Mesendoderm (in vitro differentiated cells): ENCODE results near the gene PROCA1.
A peak's percentile ranks its signal among the peaks of the same experiment; 100 is the strongest.
"Not testable (repeated sequence)": the region's sequence is repeated elsewhere in the genome, so short reads cannot be mapped to it uniquely, and the experiment has no call there.

Experiments
- DNase-seq: peaks from one replicate; pipeline ENCODE4 v3.0.0; 2013
- H2AK5ac ChIP-seq: 2 replicates; pipeline ENCODE4 v1.6.1; 2013; ENCODE audit warnings: low read length, inconsistent platforms
- H2BK120ac ChIP-seq: 2 replicates; pipeline ENCODE4 v1.6.1; 2013; ENCODE audit warnings: low read depth, mild to moderate bottlenecking, low read length, moderate library complexity, mixed read lengths
- H2BK15ac ChIP-seq: replicated peaks from 2 replicates; pipeline ENCODE4 v1.6.1; 2013; ENCODE audit warnings: low read depth, mild to moderate bottlenecking, moderate library complexity
- H2BK5ac ChIP-seq: 2 replicates; pipeline ENCODE4 v1.6.1; 2013; ENCODE audit warnings: low read length, inconsistent platforms
- H3K18ac ChIP-seq: 2 replicates; pipeline ENCODE4 v1.6.1; 2013; ENCODE audit warnings: mild to moderate bottlenecking, low read length, mixed read lengths
- H3K23ac ChIP-seq: one replicate; pipeline ENCODE4 v1.6.1; 2013; ENCODE audit warnings: low read length
- H3K27ac ChIP-seq: 2 replicates; pipeline ENCODE4 v1.5.1; 2013; ENCODE audit warnings: low read depth, mild to moderate bottlenecking, inconsistent platforms, low read length, moderate library complexity
- H3K27me3 ChIP-seq: 2 replicates; pipeline ENCODE4 v1.6.1; 2013; ENCODE audit warnings: low read length, control low read depth, mild to moderate bottlenecking, inconsistent platforms; ENCODE audit not compliant: insufficient read depth, poor library complexity
- H3K36me3 ChIP-seq: 2 replicates; pipeline ENCODE4 v1.6.1; 2013; ENCODE audit warnings: low read length, inconsistent platforms; ENCODE audit not compliant: control insufficient read depth, insufficient read depth
- H3K4ac ChIP-seq: one replicate; pipeline ENCODE4 v1.6.1; 2013; ENCODE audit warnings: low read depth, mild to moderate bottlenecking, low read length, moderate library complexity
- H3K4me1 ChIP-seq: 2 replicates; pipeline ENCODE4 v1.6.1; 2013; ENCODE audit warnings: low read depth, low read length, inconsistent platforms; ENCODE audit not compliant: control insufficient read depth
- H3K4me2 ChIP-seq: 2 replicates; pipeline ENCODE4 v1.6.1; 2013; ENCODE audit warnings: low read length
- H3K4me3 ChIP-seq: 2 replicates; pipeline ENCODE4 v1.5.1; 2013; ENCODE audit warnings: mild to moderate bottlenecking, low read length
- H3K56ac ChIP-seq: one replicate; pipeline ENCODE4 v1.6.1; 2013; ENCODE audit warnings: low read length
- H3K79me1 ChIP-seq: 2 replicates; pipeline ENCODE4 v1.6.1; 2013; ENCODE audit warnings: low read length, inconsistent platforms
- H3K79me2 ChIP-seq: 2 replicates; pipeline ENCODE4 v1.6.1; 2013; ENCODE audit warnings: mild to moderate bottlenecking, low read length; ENCODE audit not compliant: control insufficient read depth, insufficient read depth
- H3K9ac ChIP-seq: 2 replicates; pipeline ENCODE4 v1.6.1; 2013; ENCODE audit warnings: low read length, inconsistent platforms
- H4K5ac ChIP-seq: one replicate; pipeline ENCODE4 v1.6.1; 2013; ENCODE audit warnings: low read length
- H4K8ac ChIP-seq: one replicate; pipeline ENCODE4 v1.6.1; 2013; ENCODE audit warnings: low read depth, mild to moderate bottlenecking, control low read depth, low read length, moderate library complexity
- whole genome bisulfite sequencing: extraction: QIAGEN DNeasy Blood & Tissue Kit; methylation state at CpG from one replicate; pipeline ENCODE4 v1.1.7; 2013; ENCODE audit warnings: low lambda C conversion rate, missing lambda C conversion rate; ENCODE audit not compliant: insufficient coverage; ENCODE audit errors: extremely low coverage; 5-methylcytosine and 5-hydroxymethylcytosine counted together

Gene PROCA1

GRCh38 chr17:28738680-28739384 is 27.1 kb upstream of the PROCA1 start:
- WGBS: 100% methylated on average over 1 of the region's 10 CpGs
- H3K4me3 ChIP-seq: no peak overlapping the region
- H3K79me2 ChIP-seq: no peaks in the 10 kb centered on the region
- DNase-seq: no peak
- H3K56ac ChIP-seq: no peak overlapping the region
- H3K27ac ChIP-seq: no peak overlapping the region
- H2AK5ac ChIP-seq: no peak overlapping the region
- no peaks in the 10 kb centered on the region for H3K27me3 ChIP-seq
- H2BK15ac ChIP-seq: no peak overlapping the region
- H3K23ac ChIP-seq: no peak overlapping the region
- no peak overlapping the region for H3K18ac ChIP-seq
- no peaks in the 10 kb centered on the region for H3K4me1 ChIP-seq
- no peak overlapping the region for H2BK120ac ChIP-seq
- no peak overlapping the region for H2BK5ac ChIP-seq
- H3K4ac ChIP-seq: no peak overlapping the region
- H3K36me3 ChIP-seq: no peaks in the 10 kb centered on the region
- H3K79me1 ChIP-seq: no peaks in the 10 kb centered on the region
- H3K4me2 ChIP-seq: no peak overlapping the region
- no peak overlapping the region for H3K9ac ChIP-seq
- no peak overlapping the region for H4K8ac ChIP-seq
- no peak overlapping the region for H4K5ac ChIP-seq

- WGBS: no CpG with 5 or more reads among the region's 22 CpGs
- no peaks in the 10 kb centered on the region for H3K79me2 ChIP-seq
Measured at GRCh38 chr17:28737770-28738679, 26.3 kb upstream of the PROCA1 start.

GRCh38 chr17:28737316-28737715 is 25.6 kb upstream of the PROCA1 start:
- Histone ChIP-seq H2BK5ac (no peak overlapping the region), H3K36me3 (no peaks in the 10 kb centered on the region)
- WGBS: no CpG with 5 or more reads among the region's 12 CpGs

More at GRCh38 chr17:28737770-28738679, 26.3 kb upstream of the PROCA1 start:
- Histone ChIP-seq H3K36me3 (no peaks in the 10 kb centered on the region), H2BK5ac (no peak overlapping the region), H2AK5ac (no peak overlapping the region), H3K9ac (no peak overlapping the region), H3K23ac (no peak overlapping the region), H3K27me3 (no peaks in the 10 kb centered on the region), H3K4me3 (no peak overlapping the region), H3K4ac (no peak overlapping the region), H4K5ac (no peak overlapping the region), H2BK15ac (no peak overlapping the region), H3K27ac (no peak overlapping the region), H3K79me1 (no peaks in the 10 kb centered on the region), H3K4me1 (no peaks in the 10 kb centered on the region), H3K18ac (no peak overlapping the region), H2BK120ac (no peak overlapping the region), H4K8ac (no peak overlapping the region), H3K4me2 (no peak overlapping the region), H3K56ac (no peak overlapping the region)
- DNase-seq: no peak

GRCh38 chr17:28735913-28736769 is 24.5 kb upstream of the PROCA1 start:
- not testable (repeated sequence) for H3K23ac ChIP-seq, H2BK15ac ChIP-seq, H4K5ac ChIP-seq, H3K4me2 ChIP-seq, DNase-seq, H3K9ac ChIP-seq, H3K4ac ChIP-seq, H2BK5ac ChIP-seq, H2BK120ac ChIP-seq, H3K18ac ChIP-seq, H3K4me1 ChIP-seq, H3K79me2 ChIP-seq, H3K79me1 ChIP-seq, H3K27me3 ChIP-seq, H3K56ac ChIP-seq, H4K8ac ChIP-seq, H3K36me3 ChIP-seq, H3K4me3 ChIP-seq, H2AK5ac ChIP-seq, H3K27ac ChIP-seq
- WGBS: no CpG with 5 or more reads among the region's 8 CpGs

More at GRCh38 chr17:28737316-28737715, 25.6 kb upstream of the PROCA1 start:
- no peak overlapping the region for H3K23ac ChIP-seq
- no peak overlapping the region for H2AK5ac ChIP-seq
- H3K79me2 ChIP-seq: no peaks in the 10 kb centered on the region
- no peaks in the 10 kb centered on the region for H3K27me3 ChIP-seq
- H3K9ac ChIP-seq: no peak overlapping the region
- no peak overlapping the region for H4K8ac ChIP-seq
- H2BK120ac ChIP-seq: no peak overlapping the region
- no peaks in the 10 kb centered on the region for H3K79me1 ChIP-seq
- H3K18ac ChIP-seq: no peak overlapping the region
- no peak overlapping the region for H3K4me2 ChIP-seq
- no peak overlapping the region for H3K4ac ChIP-seq
- no peak for DNase-seq
- no peak overlapping the region for H3K56ac ChIP-seq
- H4K5ac ChIP-seq: no peak overlapping the region
- H3K4me1 ChIP-seq: no peaks in the 10 kb centered on the region
- no peak overlapping the region for H3K27ac ChIP-seq
- H3K4me3 ChIP-seq: no peak overlapping the region
- no peak overlapping the region for H2BK15ac ChIP-seq

GRCh38 chr17:28735242-28735722 is 23.6 kb upstream of the PROCA1 start:
- Histone ChIP-seq H3K27me3 (no peaks in the 10 kb centered on the region), H4K5ac (no peak overlapping the region), H3K9ac (no peak overlapping the region), H3K79me1 (no peaks in the 10 kb centered on the region), H2BK15ac (no peak overlapping the region), H3K36me3 (no peaks in the 10 kb centered on the region), H3K4me3 (no peak overlapping the region), H3K4ac (no peak overlapping the region), H3K56ac (no peak overlapping the region), H3K4me2 (no peak overlapping the region), H2AK5ac (no peak overlapping the region), H2BK5ac (no peak overlapping the region), H2BK120ac (no peak overlapping the region), H3K18ac (no peak overlapping the region), H3K27ac (no peak overlapping the region), H3K79me2 (no peaks in the 10 kb centered on the region), H3K23ac (no peak overlapping the region), H4K8ac (no peak overlapping the region), H3K4me1 (no peaks in the 10 kb centered on the region)
- DNase-seq: peak; percentile 60
- WGBS: no CpG with 5 or more reads among the region's 5 CpGs
